CD4-positive, alpha-beta T cell treated with Interleukin-6 for 4 hours (primary cell): ENCODE results near the gene FAM20C.
"Not testable (repeated sequence)": the region's sequence is repeated elsewhere in the genome, so short reads cannot be mapped to it uniquely, and the experiment has no call there.

Experiments used
- DNase-seq: peaks from one replicate; pipeline ENCODE4 v3.0.0-alpha.2; 2020; ENCODE audit warnings: mixed read lengths

Gene FAM20C

DNA sequence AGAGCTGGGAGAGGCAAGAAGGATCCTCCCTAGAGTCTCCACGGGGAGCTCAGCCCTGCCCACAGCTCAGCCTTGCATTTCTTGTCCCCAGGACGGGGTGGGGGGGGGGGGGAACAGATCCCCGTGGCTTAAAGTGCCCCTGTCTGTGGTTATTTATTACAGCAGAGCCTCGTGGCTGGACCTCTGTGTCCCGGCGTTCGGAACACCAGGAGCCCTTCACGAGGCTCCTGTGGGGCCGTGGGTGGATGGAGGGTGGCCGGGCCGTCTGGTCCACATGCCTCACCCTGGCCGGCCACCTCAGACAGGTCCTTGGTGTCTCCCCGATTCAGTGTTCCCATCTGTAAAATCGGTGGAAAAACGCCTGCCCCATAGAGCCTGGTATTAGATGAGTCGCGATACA, 37.9 kb downstream of the FAM20C start:
- DNase-seq: no peak

DNA sequence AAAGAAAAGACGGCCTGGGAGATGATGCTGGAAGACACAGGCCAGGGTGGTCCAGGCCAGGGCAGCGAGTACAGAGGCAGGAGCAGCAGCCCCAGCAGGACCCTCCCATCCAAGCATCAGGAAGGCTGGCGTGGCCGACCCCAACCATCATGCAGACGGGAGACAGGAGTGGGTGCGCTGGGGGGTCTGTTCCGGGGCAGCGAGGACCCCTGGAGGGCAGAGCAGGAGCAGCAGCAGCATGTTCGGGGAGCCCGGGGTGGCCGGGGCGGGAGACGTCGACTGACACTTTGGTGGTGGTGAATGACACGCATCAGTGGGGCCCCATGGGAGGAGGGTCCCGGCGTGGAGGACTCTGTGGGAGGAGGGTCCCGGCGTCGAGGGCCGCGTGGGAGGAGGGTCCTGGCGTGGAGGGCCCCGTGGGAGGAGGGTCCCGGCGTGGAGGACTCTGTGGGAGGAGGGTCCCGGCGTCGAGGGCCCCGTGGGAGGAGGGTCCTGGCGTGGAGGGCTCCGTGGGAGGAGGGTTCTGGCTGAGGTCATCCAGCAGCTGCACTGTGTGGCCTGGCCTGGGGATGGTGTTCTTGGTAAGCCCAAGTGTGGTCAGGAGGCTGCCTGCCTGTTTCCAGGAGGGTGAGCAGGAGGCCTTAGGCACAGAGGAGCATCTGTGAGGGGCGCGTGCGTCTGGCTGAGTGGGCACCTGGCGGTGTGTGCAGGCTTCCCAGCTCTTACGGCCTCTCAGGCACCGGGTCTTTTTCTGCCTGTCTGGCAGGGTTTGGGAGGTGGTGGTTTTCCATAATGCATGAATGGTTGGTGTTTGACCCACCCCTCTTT, 38.9 kb downstream of the FAM20C start:
- no peak for DNase-seq

DNA sequence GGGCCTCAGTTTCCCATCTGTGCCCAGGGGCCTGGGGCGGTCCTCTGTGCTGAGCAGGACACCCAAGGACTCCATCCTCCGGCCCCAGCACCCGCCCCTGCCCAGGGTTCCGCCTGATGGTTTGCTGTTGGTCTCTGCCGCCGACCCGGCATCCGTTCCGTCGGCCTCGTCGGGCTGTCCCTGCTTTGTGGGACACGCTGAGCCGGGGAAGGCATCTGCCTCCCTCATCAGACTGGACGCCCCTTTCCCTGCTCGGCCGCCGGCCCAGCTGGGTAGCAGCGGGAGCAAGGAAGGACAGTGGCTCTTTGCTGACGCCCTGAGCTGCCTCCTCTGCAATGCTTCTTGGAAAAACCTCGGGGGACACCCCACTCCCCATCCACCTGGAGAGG, 39.5 kb downstream of the FAM20C start:
- no peak for DNase-seq

DNA sequence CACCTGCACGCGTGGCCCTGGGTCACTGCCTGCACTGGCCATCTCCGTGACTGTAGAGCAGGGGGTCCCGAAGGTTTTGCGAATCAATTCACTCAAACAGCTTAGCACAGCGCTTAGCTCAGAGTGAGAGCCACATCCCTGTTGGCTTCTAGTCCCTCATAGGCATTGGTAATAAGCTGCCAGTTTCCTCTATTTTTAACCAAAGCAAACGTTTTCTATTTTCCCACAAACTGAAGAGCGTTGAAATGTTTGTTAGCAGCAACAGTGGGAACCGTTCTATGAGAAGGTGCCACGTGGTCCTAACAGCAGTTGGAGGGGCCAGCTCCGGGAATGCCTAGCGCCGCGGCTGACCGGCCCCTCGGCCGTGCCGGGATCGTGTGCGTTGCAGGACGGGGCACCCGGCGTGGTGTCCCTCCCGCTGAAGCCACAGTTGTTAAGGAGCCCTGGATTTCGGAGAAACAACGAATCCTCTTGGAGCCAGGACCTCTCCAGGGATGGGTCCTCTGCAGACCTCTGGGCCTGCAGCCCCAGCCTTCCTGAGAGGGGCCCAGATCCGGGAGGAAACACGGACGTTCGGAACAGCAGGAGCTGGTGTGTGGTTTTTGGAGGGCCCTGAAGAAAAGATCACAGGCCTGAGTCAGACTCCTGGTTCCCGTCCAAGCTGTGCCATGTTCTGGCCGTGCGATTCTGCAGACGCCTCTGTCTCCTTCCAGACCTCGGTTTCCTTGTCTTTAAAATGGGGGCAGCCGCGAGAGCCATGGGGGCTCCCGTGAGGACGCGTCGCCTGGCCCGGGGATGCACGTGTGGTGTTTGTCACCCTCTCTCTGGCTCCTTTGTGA, 40.3 kb downstream of the FAM20C start:
- DNase-seq: no peak

DNA sequence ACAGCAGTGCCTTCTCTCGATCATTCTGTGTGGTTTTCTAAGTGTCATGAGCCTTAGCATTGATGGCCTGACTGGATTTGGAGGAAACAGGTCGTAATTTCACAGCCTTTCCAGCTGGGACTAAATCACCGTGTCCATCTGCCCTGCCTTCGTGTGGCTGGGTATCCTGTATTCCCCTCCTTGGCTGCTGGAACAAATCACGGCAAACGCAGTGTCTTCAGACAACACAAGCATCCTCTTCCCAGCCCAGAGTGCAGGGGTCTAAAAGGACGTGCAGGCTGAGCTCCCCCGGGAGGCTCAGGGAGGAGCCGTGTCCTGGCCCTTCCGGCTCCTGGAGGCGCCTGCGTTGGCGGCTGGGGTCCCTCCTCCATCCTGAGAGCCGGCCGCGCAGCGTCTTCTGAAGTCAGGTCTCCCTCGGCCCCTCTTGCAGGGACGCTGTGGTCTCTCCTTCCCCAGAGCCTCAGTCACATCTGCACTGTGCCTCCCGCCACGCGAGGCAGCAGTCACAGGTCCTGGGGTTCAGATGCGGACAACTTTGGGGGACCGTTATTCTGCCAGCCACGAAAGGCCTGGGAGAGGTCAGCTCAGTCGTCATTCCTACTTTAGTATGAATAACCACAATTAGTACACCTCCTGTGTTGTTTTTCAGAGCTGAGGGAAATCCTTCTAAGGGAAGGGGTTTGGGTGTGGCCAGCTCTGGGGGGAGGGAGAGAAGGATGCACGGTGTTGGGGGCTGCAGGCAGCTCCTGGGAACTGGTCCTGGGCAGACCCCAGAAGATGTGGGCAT, 41.1 kb downstream of the FAM20C start:
- no peak for DNase-seq

DNA sequence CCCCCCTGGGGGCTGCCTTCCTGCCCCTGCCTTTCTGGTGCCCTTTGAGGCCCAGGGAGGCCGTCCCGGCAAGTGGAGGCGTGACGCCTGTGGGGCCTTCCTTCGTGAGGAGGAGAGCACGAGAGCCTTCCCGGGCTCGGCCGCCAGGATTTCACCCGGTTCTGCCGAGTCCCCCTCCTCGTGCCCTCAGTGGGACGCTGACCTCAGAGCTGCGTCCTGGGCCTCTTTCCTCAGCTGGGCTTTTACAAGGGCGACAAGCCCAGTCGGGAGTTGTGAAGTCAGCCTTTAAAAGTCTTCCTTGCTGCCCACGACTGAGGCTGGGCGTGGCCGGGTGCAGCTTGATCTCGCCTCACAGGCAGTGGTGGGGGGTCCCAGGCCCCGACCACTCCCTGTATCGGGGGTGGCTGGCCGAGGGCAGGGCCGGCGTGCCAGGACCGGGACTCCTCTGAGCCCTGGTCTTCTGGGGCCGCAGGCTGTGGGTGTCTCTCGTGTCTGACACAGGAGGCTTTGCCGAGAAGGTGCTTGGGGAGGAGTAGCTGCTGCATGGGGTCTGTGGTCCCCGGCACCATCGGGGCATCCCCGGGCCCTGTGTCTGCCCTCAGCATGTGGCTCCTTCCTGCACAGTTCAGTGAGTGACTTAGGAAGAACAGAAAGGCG, 41.8 kb downstream of the FAM20C start:
- no peak for DNase-seq

DNA sequence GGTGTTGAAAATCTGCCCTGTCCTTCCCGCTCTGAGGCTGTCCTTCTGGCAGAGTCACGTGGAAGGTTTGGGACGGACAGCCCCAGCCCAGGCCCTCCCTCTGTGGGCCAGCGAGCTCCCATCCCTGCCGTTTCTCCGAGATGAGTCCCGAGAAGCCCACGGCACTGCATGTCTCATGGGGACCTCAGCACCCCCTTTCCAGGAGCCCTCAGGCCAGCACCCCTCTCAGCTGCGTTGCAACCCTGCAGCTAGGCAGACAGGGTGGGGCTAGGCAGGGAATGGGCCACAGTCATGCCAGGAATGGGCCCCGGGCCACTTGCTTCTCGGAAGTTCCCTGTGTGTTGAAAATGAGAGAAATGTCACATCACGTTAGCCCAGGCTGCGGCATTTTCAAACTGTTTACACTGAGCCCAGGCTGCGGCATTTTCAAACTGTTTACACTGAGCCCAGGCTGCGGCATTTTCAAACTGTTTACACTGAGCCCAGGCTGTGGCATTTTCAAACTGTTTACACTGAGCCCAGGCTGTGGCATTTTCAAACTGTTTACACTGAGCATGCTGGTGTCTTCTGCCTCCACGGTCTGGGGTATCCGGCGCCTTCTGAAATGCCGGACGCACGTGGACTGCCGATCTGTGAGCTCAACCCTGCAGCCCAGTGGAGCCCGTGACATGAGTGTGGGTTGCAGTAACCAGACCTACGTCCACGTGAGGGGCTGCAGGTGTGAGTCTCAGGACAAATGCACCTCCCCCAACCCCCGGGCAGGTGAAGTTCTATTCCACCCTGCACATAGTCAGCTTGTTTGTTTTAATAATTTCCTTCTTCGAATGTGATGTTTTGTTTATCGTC, 42.6 kb downstream of the FAM20C start:
- no peak for DNase-seq

DNA sequence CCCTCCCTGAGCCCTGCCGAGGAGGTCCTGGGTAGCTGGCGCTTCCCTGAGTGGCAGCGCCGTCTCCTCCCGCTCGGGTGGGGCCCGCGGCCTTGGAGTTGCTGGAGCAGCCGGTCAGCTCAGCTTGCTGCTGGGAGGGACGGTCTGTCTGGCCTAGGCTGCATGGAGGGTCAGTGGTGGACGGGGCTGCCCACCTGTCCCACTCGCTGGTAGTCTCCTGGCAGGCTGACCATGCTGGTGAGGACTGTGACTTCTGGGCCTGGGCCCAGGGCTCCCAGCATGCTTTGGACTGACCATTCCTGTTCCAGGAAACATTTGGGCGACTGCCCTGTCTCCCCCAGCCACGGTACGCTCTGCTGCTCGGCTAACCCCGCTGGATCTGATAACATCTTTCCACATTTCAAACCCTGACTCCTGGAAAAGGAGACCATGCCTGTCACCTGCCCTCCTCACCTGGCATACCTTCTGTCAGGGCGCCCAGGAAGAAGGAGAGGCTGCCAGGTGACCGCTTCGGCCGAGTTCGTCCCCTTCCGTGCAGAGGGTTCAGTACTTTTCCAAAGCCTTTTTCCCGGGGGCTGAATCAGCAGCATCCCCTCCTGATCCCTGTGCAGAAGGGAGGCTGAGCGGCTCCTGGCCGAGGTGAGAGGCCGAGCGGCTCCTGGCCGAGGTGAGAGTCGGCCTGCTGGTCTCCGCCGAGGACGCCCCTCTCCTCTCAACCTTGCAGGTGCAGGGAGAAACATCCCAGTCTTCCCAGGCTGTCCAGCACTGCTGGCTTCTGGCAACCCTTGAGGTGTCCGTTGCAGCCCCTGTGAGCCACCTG, 43.4 kb downstream of the FAM20C start:
- DNase-seq: no peak

DNA sequence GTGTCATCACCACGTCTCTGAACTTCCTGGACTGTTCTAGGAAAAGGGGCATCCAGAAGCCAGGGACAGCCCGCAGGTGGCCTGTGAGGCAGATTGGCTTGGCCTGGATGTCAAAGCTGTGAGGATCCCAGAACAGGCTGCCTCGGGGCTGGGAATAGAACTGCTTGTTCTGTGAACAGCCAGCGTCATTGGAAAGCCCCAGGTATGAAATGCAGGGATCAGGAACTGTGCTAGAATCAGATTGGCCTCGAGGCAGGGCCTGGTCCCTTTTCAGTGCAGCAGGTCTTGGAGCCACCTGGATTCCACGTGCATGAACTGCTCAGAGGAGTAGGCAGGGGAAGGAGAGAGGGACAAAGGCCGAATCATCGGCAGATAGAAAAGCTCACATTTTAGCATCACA, 44.6 kb downstream of the FAM20C start:
- DNase-seq: no peak

DNA sequence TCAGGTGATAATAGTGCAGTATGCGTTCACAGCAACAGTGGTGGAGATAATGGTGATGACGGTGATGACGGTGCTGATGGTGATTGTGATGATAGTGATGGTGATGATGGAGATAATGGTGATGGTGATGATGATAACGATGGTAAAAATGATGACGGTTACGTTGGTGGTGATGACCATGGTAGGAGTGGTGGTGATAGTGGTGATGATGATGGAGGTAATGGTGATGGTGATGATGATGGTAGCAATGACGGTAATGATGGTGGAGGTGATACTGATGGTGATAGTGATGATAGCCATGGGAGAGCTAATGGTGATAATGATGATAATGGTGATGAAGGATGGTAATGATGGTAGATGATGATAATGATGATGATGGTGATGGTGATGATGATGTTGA, 45.0 kb downstream of the FAM20C start:
- no peak for DNase-seq

DNA sequence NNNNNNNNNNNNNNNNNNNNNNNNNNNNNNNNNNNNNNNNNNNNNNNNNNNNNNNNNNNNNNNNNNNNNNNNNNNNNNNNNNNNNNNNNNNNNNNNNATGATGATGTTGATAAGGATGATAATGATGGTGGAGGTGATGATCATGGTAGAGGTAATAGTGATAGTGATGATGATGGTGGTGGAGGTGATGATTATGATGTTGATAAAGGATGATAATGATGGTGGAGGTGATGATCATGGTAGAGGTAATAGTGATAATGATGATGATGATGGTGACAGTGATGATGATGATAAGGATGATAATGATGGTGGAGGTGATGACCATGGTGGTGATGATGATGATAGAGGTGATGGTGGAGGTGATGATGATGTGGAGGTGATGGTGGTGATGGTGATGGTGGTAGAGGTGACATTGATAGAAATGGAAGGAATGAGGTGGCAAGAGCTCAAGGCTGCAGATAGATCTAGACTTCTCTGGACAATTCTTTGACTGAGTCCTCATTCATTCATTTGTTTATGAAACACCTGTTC, 47.8 kb downstream of the FAM20C start:
- DNase-seq: no peak

DNA sequence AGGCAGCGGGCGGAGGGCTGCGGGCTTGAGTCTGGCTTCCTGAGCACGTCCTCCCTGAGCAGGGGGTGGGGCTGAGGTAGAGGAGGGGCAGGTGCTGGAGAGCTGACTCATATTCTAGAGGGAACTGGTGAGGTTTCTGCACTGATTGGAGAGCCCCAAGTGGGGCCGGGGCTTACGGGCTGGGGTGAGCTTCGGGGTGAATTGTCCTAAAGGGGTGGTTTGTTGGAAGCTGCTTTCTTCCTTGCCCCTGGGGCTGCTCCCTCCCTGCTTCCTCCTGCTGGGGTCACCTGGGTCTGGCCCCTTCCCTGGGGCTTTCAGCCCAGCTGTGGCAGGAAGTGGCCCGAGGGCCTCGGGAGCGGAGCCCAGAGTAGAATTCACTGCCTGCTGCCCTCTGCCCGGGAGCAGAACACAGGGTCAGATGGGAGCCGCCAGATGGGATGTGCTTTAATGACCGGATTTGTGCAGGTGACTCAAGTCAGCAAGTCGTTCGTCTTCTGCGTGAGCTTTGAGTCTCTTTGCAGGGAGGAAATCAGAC, 48.6 kb downstream of the FAM20C start:
- peak; percentile 7 for DNase-seq

DNA sequence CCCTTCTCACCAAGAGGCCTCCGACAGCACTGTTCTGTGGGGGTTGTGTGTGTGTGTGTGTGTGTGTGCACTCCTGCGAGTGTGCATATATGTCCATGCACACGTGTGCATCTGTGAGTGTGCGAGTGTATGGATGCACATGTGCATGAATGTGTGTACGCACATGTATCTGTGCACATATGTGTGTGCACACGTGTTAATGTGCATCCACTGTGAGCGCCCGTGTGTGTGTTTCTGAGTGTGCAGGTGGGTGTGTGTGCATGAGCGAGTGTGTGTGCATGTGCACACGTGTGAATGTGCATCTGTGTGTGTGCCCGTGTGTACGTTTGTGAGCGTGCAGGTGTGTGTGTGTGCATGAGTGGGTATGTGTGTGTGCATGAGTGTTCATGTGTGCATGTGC, 49.1 kb downstream of the FAM20C start:
- no peak for DNase-seq

DNA sequence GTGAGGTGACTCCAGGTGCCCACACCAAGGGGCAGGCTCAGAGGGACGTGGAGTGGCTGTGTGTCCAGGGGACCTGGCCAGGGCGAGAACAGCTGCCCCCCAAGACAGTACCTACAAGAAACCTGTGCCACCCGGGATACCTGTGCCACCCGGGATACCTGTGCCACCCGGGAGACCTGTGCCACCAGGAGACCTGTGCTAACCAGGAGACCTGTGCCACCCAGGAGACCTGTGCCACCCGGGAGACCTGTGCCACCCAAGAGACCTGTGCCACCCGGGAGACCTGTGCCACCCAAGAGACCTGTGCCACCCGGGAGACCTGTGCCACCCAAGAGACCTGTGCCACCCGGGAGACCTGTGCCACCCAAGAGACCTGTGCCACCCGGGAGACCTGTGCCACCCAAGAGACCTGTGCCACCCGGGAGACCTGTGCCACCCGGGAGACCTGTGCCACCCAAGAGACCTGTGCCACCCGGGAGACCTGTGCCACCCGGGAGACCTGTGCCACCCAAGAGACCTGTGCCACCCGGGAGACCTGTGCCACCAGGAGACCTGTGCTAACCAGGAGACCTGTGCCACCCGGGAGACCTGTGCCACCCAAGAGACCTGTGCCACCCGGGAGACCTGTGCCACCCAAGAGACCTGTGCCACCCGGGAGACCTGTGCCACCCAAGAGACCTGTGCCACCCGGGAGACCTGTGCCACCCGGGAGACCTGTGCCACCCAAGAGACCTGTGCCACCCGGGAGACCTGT, 50.6 kb downstream of the FAM20C start:
- DNase-seq: not testable (repeated sequence)

DNA sequence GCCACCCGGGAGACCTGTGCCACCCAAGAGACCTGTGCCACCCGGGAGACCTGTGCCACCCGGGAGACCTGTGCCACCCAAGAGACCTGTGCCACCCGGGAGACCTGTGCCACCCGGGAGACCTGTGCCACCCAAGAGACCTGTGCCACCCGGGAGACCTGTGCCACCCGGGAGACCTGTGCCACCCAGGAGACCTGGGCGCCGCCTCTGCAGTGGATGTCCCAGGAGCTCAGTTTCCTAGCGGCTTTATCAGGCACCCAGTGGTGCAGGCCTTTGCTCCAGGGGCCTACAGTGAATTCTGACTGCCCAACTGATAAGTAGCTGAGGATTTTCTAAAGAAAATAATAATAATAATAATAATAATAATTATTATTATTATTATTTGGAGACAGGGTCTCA, 51.2 kb downstream of the FAM20C start:
- DNase-seq: not testable (repeated sequence)

DNA sequence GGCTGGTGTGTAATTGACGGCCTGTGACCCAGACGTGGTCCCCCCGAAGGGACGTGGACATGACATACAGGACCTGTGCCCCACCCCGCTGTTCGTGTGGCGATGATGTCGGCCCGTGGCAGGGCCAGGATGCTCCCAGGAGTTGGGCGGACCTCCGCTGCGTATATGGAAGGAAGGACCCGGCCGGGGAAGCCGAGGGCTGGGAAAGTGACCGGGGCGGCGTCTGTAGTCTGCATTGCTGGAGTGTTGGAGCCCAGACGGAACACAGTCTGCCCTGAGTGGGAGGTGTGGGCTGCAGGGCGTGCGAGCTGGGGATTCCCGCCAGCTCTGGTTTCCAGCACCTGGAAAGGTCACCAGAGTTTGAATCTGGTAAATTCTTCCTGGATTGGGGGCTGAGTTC, 52.6 kb downstream of the FAM20C start:
- DNase-seq: no peak

DNA sequence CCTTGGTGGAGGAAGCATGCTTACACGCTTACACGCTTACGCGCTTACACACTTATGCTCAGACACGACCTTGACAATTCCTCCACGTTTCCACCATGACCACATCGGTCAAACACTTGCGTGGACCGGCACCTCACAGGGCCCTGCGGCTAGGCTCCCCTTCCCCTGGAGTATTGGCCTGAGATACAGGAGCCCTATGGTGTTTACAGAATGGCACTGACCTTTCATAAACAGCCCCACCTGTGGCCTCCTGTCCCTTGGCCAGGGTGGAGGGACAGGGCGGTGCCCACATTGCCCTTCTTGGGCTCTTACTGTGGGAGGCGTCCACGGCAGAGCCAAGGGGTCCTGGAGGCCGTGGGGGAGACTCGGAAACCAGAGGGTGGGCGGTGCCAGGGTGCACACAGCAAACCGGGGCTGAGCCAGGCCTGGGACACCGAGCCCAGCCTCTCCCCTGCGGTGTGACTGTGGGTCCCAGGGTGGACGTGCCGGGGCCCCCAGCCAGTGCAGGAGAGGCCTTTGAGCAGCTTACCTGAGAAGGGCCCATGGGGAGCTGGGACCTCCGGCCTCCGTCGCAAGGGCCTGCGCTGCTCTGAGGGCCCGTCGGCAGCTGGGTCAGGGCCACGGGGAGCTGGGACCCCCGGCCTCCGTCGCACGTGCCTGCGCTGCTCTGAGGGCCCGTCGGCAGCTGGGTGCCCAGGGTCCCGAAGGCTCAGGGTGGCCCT, 53.4 kb downstream of the FAM20C start:
- no peak for DNase-seq

DNA sequence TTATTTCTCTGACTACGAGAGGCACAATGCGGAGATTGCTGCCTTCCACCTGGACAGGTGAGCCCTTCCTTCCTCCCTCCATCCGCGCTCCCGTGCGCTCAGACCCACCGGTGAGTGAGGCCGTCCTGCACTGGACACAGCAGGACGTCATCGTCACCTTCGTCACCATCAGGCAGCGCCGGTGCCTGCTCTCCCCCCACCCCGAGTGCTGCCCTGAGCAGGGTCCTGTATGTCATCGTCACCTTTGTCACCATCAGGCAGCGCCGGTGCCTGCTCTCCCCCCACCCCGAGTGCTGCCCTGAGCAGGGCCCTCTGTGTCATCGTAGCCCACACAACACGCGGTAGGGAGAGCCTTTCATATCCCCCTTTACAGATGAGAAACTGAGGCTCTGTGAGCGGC, 54.1 kb downstream of the FAM20C start:
- DNase-seq: no peak

DNA sequence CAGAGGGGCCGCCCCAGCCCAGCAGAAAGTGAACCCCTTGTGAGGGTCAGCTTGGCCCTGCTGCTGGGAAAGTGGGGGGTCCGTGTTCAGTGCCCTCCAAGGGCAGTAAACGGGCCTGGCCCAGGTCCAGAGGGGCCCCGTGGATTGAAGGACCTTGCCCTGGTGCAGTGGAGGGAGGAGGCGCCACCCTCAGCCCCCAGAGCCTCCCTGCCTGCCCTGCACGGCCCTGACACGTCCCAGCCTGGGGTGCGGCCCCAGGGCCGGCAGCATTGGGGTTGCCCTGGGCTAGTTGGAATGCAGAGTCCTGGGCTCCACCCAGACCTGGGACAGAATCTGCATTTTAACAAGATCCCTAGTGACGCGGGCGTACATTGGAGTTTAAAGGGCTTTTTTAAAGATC, 54.8 kb downstream of the FAM20C start:
- DNase-seq: no peak
